ENCODE results near the gene ITPR1. TPM values are rescaled to one million over a fixed set of nuclear protein-coding genes. Genes with fewer than 3 reads are reported as not detected.

The ITPR1 gene
- total and polyA plus RNA-seq, 10 of the 15 experiments (the other 5 are each of a cell fraction or from before 2014, with no cell fraction given) = 12.2 to 239 (median 28.4) TPM

GRCh38 chr3:4551794-4552442, 58.8 kb downstream of the ITPR1 start:
- 61% methylated on average over 4 of the region's 4 CpGs for WGBS (ENCODE audit: insufficient coverage, insufficient replicate concordance, low lambda C conversion rate, missing lambda C conversion rate)
- Histone ChIP-seq H3K9me3 (replicated peaks; ENCODE audit: control insufficient read depth, insufficient read depth, low read length) (no peaks in the 10 kb centered on the region; the same call in 1 of the 3 replicates), H3K4me1 (ENCODE audit: control insufficient read depth, insufficient read depth, low read length) (no peaks in the 10 kb centered on the region), H3K79me2 (ENCODE audit: control insufficient read depth, insufficient read depth, low read length) (no peaks in the 10 kb centered on the region), H3K27ac (ENCODE audit: control insufficient read depth, insufficient read depth) (no peak overlapping the region), H3K36me3 (ENCODE audit: control insufficient read depth in 2 of 2, insufficient read depth in 2 of 2, low read length in 1 of 2) (peaks cover 0 to 4% of the 10 kb centered on the region in 2 experiments; a peak in 2 of 4 replicates), H4K20me1 (ENCODE audit: control insufficient read depth, insufficient read depth) (no peaks in the 10 kb centered on the region), H3K27me3 (replicated peaks in 1 of 2; ENCODE audit: control insufficient read depth in 2 of 2, insufficient read depth in 2 of 2, low read length in 1 of 2) (no peaks in the 10 kb centered on the region), H3K4me2 (ENCODE audit: control insufficient read depth, insufficient read depth) (no peak overlapping the region), H2AFZ (ENCODE audit: control insufficient read depth, low read depth, low read length) (no peak overlapping the region), H3K4me3 (no peak overlapping the region), H3K9ac (ENCODE audit: control insufficient read depth, insufficient read depth, low read length) (no peak overlapping the region)
- no peak for FAIRE-seq
- in situ Hi-C loops (cut with MboI) (no loop called here), intact Hi-C loops (cut with micrococcal nuclease; ENCODE audit: unreplicated experiment) (no loop called here)
- RAD21 ChIA-PET (ENCODE audit: unreplicated experiment) = no interaction called here
- CTCF ChIA-PET = no interaction called here
- ATAC-seq = no peak
- no peak for DNase-seq (ENCODE audit: low read depth, low spot score)
- BruUV-seq (replicated peaks) = no TSS peak
- SMC1A ChIA-PET (ENCODE audit: uncharacterized antibody, unreplicated experiment) = interaction anchor here (1.0 to 2.0 kb wide), 5 partner anchors 10 to 82 kb away, joined by 3 to 5 read pairs (median 5); no protein-coding TSS in a partner anchor
- POLR2A ChIA-PET = interaction anchor here (0.9 kb wide), 1 partner anchor 9 kb away, joined by 5 read pairs; no protein-coding TSS in a partner anchor
- no peak for TF ChIP-seq NR2C1 (IDR thresholded peaks at IDR 0.05)
- no peak for TF ChIP-seq NFYA (IDR thresholded peaks at IDR 0.05; ENCODE audit: borderline replicate concordance, low read depth, low read length)
- TF ChIP-seq EGR1 (IDR thresholded peaks at IDR 0.05; ENCODE audit: borderline replicate concordance in 1 of 2, low read depth in 2 of 2, low read length in 2 of 2) = no peak
- TF ChIP-seq BCLAF1 (IDR thresholded peaks at IDR 0.05) = no peak
- TF ChIP-seq PAX5 (IDR thresholded peaks at IDR 0.05; ENCODE audit: borderline replicate concordance, low read depth, low read length) = no peak
- TF ChIP-seq GATAD2B (conservative IDR thresholded peaks at IDR 0.05; ENCODE audit: low read depth) = no peak
- no peak for TF ChIP-seq ZBTB40 (IDR thresholded peaks at IDR 0.05; ENCODE audit: borderline replicate concordance)
- TF ChIP-seq ETV6 (conservative IDR thresholded peaks at IDR 0.05 in 1 of 2, IDR thresholded peaks at IDR 0.05 in 1 of 2; ENCODE audit: borderline replicate concordance in 1 of 2, low read depth in 1 of 2) = no peak
- no peak for TF ChIP-seq ZNF384 (IDR thresholded peaks at IDR 0.05; ENCODE audit: borderline replicate concordance, low read depth, low read length)
- no peak for TF ChIP-seq ZSCAN29 (IDR thresholded peaks at IDR 0.05)
- no peak for TF ChIP-seq SUZ12 (IDR thresholded peaks at IDR 0.05; ENCODE audit: unreplicated experiment)
- TF ChIP-seq, protein P1, sequence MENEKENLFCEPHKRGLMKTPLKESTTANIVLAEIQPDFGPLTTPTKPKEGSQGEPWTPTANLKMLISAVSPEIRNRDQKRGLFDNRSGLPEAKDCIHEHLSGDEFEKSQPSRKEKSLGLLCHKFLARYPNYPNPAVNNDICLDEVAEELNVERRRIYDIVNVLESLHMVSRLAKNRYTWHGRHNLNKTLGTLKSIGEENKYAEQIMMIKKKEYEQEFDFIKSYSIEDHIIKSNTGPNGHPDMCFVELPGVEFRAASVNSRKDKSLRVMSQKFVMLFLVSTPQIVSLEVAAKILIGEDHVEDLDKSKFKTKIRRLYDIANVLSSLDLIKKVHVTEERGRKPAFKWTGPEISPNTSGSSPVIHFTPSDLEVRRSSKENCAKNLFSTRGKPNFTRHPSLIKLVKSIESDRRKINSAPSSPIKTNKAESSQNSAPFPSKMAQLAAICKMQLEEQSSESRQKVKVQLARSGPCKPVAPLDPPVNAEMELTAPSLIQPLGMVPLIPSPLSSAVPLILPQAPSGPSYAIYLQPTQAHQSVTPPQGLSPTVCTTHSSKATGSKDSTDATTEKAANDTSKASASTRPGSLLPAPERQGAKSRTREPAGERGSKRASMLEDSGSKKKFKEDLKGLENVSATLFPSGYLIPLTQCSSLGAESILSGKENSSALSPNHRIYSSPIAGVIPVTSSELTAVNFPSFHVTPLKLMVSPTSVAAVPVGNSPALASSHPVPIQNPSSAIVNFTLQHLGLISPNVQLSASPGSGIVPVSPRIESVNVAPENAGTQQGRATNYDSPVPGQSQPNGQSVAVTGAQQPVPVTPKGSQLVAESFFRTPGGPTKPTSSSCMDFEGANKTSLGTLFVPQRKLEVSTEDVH (IDR thresholded peaks at IDR 0.05; ENCODE audit: low read depth, partially characterized antibody) = no peak
- no peak for TF ChIP-seq FOS (IDR thresholded peaks at IDR 0.05; ENCODE audit: borderline replicate concordance, extremely low read depth, insufficient read length)

All from GM12878 (cell line).